ENCODE data around the gene DAPK1.

DAPK1 gene

DNA sequence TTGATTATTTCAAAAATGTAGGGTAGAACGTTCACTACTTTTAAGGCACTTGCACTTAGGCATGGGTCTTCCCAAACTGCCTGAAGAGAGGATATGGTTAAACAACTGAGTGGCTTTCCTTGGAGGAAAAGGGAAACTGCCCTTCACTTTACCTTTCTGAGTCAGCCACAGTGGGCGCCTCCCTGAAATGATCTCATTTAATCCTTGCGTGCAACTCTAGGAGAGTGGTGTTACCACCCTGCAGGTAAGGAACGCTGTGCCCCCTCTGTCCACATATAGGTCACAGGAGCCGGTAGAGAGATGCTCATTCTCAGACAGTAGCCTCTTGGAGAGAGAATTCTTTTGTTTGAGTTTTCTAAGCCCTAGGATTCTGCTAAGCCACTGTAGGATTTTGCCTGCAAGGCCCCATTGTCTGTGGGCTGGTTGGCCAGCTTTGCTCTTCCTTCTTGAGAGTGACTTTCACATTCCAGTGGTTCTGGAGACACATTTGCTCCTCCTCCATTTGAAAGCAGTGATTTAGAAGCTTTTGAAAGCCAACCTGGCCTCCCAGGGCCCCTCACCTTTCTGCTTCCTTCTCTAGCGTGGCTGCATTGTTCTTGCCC lies 118.0 kb downstream of the DAPK1 start:
- DNase-seq = no peak

DNA sequence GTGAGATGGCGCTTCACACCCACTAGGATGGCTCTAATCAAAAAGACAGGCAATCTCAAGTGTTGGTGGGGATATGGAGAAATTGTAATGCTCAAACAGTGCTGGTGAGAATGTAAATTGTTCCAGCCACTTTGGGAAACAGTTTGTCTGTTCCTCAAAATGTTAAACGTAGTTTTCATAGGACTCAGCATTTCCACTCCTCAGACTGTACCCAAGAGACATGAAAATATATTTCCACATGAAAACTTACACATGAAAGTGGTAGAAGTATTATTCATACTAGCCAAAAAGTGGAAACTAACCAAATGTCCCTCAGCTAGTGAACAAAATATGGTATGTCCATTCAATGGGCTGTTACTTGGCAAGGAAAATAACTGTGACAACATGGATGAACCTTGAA lies 120.6 kb downstream of the DAPK1 start:
- DNase-seq = no peak

DNA sequence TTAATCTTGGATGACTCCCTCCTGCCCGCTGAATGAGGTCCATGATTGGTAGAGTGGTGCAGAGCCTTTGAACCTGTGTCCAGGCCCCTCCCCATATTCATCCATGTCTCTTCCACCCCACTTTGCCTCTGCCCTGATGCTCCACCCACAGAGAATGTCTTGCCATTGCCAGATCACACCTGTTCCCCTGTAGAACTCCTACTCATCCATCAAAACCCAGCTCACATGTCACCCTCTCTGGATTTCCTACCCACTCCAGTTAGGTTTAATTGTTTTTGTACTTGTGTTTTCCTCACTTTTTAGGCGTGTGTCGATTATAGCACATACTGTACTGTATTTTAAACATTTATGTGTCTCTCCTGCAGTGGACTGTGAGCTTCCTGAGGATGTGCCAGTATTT lies 121.3 kb downstream of the DAPK1 start:
- DNase-seq = no peak

DNA sequence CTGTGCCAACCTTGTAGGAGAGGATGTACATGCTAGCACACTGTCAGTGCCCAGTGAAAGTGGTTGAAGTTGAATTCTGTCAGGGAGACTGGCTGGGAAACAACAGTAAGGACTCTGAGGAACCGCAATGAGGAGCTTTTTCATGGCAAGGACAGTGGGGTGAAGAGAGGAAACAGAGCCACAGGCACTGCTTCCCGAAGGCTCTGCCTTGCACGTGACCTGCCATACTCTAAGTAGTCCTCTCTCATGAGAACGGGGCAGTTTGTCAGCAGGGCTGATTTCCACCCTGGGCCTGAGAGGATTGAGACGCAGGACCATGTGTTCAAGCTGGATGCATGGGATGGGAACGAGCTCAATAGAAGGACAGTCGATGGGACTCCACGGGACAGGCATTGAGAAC lies 121.7 kb downstream of the DAPK1 start:
- DNase-seq = no peak

DNA sequence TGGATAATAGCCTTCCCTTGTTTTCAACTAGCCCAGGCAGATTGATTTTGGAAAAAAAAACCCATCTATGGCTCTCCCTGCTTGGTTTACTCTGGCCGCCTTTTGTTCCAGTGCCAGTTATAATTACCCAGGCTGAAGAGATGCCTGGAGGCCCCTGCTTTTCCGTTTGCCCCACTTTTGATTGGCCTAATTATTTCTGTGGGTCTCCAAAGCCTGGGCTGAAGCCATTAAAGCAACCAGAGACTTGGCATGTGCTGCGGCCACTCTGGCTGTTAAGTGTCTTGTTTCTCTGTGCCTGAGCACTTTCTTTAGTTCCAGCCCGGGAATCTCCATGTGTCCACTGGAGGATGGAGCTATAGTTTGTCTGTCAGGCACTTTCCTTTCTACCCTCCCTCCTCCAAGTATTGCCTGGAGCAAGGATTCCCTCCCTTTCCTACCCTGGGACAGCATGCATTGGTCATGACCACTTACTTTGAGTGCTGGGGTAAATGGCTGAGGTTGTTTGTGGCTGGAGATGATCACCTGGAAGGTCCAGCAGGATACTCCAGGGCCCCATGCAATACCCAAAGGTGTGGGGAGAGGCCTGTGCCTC lies 123.2 kb downstream of the DAPK1 start:
- no peak for DNase-seq

DNA sequence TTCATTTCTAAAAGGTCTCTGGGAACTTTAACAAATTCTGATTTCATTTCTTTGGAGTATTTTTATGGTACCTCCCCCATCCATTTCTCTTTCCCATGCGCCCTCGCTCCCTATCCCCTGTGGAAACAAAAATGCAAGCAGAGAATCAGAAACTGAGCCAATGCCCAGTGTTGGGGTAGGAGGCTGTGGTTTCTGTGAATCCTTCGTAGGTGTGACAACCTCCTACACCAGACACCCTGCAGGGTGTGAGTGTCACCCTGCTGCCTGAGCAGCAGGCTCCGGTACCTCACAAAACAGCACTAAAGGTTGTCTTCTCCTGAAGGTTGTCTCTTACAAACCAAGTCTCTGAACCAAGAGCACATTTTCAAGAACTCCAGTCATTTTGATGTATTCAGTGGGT lies 124.4 kb downstream of the DAPK1 start:
- no peak for DNase-seq

DNA sequence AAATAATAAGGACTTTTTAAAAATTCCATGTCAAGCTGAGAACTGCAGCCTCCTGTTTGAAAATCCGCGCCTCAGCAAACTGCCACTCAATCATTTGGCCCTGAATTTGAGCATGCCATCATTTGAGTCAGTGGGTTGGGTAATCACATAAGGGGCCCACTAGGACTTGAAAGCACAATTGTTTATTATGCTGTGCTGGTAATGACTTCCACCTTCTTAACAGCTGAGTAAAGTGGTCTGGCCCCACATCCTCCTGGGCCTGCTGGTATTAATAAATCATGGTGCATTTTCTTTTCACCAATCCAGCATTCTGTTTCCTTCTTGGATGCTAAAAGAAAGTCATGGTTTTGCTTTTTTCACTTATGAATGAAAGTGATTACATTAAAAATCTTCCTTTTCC lies 125.3 kb downstream of the DAPK1 start:
- no peak for DNase-seq

DNA sequence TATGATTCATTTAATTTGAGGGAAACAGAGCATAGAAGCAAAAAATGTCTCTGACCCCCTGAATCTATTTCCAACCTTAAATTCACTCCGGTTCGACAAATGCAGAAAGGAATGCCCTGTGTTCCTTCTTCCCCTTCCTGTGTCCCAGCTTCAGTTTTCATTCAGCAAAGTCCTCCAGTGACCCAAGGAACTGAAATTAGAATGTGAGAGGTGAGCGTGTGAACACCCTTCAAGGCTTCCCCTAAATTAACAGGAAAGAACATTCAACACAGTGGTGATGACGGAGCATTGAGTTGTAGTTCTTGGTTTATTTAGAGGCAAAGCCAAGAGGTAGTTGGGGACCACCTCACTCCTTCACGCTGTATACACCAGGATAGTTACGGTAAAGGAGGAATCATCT lies 130.7 kb downstream of the DAPK1 start:
- DNase-seq = no peak

DNA sequence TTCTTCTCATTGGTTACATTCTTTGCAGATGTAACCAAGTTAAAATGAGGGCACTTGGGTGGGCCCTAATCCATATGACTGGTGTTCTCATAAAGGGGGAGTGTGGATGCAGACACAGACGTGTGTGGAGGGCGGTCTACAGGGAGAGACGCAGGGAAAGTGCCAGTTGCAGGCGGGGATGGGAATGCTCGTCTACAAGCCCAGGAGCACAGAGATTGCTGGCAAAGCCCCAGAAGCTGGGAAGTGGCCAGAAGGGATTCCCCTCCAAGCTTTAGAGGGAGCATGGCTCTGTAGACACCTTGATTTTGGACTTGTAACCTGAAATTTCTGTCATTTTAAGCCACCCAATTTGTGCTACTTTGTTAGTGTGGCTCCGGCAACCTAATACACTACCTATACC lies 131.4 kb downstream of the DAPK1 start:
- DNase-seq = no peak

DNA sequence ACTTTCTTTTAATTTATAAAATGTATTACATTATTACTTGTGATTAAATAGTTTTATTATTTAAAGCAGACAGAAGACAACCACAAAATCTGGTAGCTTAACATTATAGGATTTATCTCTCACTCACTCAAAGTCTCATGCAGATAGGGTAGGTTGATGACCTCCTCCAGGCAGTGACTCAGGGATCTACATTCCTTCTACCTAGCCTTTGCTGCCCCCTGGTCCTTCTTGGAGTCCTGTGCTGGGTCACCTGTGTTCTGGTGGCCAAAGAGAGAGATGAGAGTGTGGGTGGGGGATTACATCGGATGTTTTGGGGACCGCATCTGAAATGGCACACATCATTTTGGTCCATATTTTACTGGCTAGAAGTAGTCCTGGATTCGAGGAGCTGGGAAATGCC lies 132.6 kb downstream of the DAPK1 start:
- DNase-seq = no peak

DNA sequence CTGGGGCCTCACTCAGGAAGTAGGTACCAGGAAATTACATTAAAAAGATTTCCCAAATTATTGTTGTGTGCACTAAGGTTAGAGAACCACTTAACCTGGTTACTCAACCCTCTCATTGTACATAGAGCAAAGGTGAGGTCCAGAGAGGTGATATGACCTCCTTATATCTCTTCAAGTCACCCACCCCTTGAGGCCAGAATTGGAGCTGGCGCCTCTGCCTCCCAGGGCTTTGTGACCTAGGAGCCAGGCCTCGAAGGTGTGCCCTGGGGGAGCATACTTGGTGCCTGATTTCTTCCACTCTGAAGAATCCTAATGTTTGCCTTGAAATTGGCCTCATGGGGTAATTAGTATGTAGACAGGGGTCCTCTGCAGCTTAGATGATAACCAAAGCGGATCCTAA lies 133.2 kb downstream of the DAPK1 start:
- no peak for DNase-seq

DNA sequence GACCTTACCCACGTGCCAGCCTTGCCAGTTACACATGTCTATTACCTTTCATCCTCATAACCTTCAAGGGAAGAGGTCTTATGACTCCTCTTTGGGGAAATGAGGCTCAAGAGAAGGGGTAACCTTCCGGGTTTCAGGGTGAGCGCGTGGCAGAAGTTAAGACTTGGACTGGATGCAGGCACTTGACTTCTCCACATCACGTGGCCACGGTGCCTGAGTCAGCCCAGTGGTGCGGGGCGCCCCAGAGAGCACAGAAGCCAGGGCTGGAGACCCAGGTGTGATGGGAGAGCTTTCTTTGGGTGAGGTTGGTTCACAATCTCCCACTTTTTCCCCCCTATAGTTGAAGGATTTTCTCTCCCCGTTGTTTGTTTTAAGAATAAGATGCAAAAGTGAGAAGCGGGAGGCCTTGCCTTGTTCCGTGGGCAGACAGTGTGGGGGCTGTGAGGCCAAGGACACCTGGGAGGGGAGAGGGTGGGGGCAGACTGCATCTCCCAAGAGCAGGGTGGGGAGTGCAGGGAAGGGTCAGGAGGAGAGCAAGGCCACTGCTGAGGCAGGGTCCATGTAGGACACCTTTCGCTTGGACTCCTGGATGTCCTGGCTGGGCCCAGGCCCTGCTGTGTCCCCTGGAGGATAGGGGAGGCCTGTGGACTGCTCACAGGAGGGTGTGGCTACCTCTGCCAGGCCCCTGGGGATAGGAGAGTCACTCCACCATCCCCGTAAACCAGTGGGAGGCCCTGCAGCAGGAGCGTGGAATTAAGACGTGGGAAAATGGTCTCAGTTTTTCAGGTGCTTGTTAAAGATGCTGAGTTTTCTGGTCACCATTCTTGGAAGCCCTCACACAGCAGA lies 138.2 kb downstream of the DAPK1 start:
- DNase-seq = no peak

DNA sequence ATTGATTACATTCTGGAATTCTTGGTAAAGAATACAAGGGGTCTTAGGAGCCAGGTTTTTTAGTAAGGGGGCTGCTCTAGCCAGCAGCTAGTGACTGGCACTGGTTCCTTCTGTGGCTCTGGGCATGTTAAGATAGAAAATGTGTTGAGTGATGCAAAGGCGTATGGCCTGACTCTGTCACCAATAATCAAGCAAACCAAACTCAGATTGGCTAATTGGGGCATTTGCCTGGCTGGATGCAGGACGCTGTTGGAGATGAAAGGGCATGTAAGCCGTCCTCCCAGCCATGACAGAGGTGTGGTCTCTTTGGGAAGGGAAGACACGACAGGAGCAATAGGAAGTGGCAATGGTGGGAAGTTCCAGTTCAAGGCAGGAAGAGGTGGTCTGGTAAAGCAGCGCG lies 140.6 kb downstream of the DAPK1 start:
- DNase-seq = no peak

DNA sequence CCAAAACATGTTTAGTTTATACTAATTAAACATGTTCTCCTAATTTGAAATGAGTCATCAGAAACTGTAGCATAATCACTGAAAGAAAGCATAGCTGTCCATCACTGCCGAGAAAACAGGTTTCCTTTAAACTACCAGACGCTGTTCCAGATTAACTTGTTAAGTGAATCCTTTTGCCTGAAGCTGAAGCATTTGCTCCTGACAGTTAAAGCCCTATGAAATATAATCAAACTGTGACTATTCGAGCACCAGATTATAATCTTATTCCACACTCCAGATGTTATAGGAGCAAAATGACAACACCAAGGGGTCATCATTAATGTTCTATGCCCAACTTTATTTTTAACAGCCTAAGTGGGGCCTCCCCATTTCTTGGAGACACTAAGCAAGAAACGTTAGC lies 142.3 kb downstream of the DAPK1 start:
- DNase-seq = no peak

DNA sequence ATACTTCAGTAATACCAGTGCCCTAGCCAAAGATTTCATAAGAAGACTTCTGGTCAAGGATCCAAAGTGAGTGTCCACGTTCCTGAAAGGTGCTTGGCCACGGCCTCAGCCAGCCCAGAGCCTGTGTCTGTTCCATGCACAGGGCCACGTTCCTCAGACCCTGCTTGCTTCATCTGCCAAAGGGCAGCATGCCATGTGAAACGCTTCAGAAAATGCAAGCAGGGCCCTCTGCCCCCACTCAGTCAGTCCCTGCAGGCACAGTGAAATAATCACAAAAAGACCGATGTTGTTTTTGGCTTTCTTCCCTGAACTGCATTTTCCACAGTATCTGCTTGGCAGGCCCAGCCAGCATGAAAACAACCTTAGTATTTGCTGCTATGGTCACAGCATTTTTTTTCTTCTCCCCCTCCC lies 142.7 kb downstream of the DAPK1 start:
- DNase-seq = no peak

DNA sequence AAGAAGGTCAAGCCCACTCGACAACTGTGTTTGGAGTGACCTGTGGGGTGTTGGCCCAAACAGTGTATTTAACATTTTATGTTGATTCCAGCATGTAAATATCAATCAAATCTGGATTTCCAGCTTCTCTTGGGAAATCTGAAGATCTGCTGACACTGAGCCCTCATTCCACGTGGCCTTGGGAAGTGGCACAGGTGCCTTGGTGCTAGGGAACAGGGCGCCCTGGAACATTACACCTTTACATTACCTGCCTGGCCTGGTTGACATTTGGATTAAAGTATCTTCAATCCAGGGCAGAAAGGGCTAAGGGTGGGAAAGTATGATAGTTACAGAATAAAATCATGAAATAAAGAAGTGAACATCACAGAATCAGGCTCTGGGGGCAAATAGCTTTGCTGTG lies 143.4 kb downstream of the DAPK1 start:
- DNase-seq = no peak

DNA sequence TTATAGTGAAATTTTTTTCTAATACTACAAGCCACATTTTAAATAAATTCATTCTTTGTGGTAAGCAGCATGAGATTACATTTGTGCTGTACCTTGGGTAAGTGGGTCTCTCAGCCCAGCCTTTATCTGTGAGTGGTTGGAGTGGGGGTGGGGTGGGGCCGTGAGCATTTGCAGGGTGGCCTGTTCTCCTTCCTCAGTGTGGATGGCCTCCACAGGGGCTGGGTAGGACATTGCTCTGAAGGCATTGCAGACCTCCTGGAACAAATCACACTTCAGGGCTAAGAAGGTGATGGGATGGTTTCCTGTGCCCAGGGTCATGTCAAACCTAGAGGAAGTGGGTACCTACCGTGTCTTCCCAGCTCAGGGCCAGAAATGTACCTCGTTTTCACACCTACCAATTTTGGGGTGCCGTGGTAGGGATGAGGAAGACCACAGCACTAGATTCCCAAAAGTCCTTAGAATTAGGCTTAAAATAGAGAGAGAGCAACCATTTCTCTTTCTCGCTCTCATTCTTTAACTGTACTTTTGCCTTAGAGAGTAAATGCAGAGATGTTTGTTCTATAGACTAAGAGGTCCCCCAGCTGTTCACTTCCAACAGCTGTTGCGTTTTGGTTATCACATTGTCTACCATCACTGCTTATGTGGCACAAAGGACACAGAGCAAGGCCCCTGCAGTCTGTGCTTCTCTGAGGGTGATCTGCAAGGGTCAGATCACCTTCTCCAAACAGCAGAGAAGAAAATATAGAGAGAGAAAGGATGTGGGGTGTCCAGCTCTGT lies 144.9 kb downstream of the DAPK1 start:
- DNase-seq = no peak

DNA sequence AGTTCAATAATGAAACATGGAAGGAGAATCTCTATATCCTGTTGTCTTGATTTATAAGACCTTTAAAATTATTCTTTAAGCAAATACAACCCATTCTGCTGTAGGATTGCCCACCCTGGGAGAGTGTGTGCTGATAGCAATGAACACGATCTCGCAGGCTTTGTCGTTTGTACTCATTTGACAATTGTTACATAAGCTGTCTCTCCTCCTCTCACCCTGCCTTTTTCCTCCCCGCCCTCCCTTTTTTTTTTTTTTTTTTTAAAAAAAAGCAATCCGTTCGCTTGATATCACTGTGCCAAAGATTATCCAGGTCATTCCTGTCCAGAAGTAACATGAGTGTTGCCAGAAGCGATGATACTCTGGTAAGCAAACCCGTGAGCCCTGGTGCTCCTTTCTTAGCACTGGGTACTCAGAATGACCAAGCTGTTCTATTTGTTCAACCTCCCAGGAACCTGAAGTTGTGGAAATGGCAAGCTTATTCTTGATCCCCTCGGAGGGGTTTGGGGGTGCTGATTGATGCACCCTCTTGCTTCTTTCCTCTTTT lies 145.5 kb downstream of the DAPK1 start:
- DNase-seq = no peak

DNA sequence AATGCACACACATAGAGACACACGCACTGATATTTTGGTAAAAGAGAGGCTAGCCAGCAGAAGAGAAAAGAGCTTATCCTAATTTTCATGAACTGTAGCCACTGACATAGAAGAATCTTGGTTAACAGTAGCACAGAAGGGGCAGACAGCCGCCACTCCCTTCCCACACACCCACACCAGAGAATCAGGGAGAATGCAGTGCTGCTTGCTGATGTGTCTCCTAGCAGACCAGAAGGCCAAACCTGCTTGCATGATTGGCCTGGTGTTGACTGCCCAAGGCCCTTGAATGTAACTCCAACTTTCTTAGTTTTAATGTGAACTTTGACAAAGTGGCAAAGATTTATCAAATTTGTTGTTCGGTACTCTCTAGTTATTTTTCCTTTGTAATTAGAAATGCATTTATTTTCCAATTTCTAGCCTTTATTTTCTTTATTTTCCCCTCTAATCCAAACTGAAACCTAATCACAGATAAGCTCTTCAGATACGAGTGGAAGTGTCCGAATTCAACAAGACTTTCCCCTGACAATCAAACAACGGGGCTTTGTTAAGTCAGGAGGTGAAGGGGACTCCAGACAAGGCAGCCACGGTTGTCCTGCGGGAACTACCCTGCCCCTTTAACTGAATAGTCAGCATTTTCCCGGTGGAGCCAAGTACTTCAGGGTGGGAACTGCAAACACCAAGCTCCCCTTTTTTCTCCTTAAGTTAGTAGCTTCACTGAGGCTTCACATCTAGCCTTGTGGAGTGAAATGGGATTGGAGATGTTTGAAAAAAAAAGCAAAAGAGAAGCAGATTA lies 146.3 kb downstream of the DAPK1 start:
- DNase-seq = no peak

DNA sequence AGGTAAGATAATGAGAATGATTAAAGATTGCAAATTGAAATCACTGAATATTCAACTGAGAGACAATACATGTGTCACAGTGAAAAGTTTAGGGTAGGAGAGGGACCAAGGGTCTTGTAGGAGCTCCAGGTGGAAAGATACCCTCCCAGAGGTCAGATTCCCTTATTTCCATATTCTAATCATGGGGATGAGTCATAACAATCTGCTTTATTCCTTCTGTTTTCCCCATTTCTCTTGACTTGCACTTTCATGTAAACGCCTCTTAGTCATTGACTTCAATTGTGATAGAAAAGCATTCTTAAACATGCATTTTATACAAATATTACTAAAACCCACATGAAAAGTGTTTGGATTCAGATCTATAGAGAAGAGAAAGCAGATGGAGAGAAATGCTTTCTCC lies 147.0 kb downstream of the DAPK1 start:
- DNase-seq = no peak

DNA sequence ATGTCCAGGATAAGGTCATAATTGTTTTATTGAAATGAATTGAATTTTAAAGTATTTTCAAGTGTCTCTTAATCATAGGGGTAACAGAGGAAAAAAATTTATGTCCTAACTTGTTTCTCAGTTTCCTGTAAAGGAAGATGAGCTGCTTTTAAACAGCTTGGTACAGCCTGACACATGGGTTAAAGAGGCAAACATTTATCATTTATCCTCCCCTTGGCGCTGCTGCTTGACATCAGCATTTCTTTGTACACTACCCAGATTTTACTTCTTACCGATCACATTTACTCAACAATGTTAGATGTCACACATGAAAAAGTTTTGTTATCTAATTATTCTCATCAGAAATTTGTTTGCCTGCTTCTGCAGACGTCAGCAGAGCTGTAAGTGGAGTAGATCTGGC lies 148.9 kb downstream of the DAPK1 start:
- no peak for DNase-seq

DNA sequence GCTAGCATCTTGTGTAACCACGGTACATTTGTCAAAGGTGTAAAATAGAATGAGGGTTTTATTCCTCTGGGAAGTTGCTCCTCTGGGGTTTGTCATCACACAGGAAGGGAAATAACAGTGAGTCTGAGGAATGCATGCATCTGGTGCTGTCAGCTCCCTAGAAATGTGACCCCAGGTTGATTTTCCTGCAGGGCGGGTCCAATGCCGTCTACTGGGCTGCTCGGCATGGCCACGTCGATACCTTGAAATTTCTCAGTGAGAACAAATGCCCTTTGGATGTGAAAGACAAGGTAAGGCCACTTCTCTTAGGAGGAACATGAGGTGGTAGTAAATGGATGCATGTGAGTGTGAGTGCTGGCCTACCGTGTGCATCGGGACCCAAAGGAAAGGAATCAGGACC lies 149.4 kb downstream of the DAPK1 start:
- DNase-seq = no peak

DNA sequence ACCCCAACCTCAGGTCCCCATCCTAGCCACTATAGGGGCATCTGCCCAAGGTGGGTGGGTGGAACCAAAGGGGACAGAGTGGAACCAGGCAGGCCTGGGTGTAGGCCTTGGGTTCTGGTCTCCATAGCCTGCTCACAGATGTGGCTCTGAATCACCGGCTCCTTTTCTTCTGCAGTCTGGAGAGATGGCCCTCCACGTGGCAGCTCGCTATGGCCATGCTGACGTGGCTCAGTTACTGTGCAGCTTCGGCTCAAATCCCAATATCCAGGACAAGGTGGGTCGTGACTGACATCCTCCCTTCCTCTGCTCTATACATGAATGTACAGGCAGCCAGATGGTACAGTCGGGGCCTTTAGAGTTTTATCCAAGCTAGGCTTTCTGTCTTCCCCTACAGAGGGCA lies 150.9 kb downstream of the DAPK1 start:
- no peak for DNase-seq
